ENCODE results near the gene GCFC2.
"Not testable (repeated sequence)": the region's sequence is repeated elsewhere in the genome, so short reads cannot be mapped to it uniquely, and the experiment has no call there.

GRCh38 chr2:75675423-75675822 lies 35.3 kb downstream of the GCFC2 start:
- TF ChIP-seq CTCF (IDR thresholded peaks at IDR 0.05; ENCODE audit: low read length); EZH2 (IDR thresholded peaks at IDR 0.05; ENCODE audit: borderline replicate concordance, low read length): not testable (repeated sequence)

All from OCI-LY1 (cell line).